Tibial artery (tissue), 4 donors: Measurements from ENCODE around the gene PLXNA2.

Source experiments
- DNase-seq, 2 donors: peaks; one replicate each; pipeline ENCODE4 v3.0.0-alpha.2; 2019
- H3K27ac ChIP-seq, 2 donors: fragments of 200-600 bp; sonication (generic) in 1 of 2; 1 replicate in 1 of 2; 2 replicates in 1 of 2; pipeline ENCODE4 v1.5.1; 2018 to 2019; ENCODE audit warnings: mild to moderate bottlenecking in 1 of 2
- H3K27me3 ChIP-seq, 2 donors: fragments of 200-600 bp; sonication (generic) in 1 of 2; one replicate each; pipeline versions ENCODE4 v1.5.1 to v1.6.0; 2016 to 2019
- H3K36me3 ChIP-seq, 3 donors: fragments of 200-600 bp; sonication (generic) in 2 of 3; one replicate each; pipeline ENCODE4 v1.5.1; 2016 to 2019; ENCODE audit warnings: mild to moderate bottlenecking in 2 of 3
- H3K4me1 ChIP-seq, 4 donors: fragments of 200-600 bp; sonication (generic) in 2 of 4; 1 replicate in 3 of 4; 2 replicates in 1 of 4; pipeline ENCODE4 v1.5.1; 2016 to 2019
- H3K4me3 ChIP-seq, 2 donors: fragments of 200-600 bp; sonication (generic) in 1 of 2; 1 replicate in 1 of 2; 2 replicates in 1 of 2; pipeline ENCODE4 v1.5.1; 2018 to 2019; ENCODE audit warnings: mild to moderate bottlenecking in 2 of 2
- H3K9me3 ChIP-seq, 3 donors: fragments of 200-600 bp; sonication (generic) in 1 of 3; one replicate each; pipeline ENCODE4 v1.5.1; 2016 to 2019
- CTCF ChIP-seq, 2 experiments: fragments of 200-600 bp in 1 of 2; fragments of 450-650 bp in 1 of 2; IDR thresholded peaks; one replicate each; pipeline ENCODE4 v1.5.1; 2017 to 2019; ENCODE audit warnings: antibody characterized with exemption in 2 of 2, mild to moderate bottlenecking in 1 of 2, moderate library complexity in 1 of 2
- intact Hi-C: fragments of 100-400 bp; cut with DNase I; formaldehyde crosslinking; loops from one replicate; pipeline ENCODE4 v1.15.0; 2023; ENCODE audit warnings: low total_unique reads

PLXNA2 gene

GRCh38 chr1:208243967-208244916, at the start of gene PLXNA2:
Gene PLXNA2, minus strand, starts transcription at chr1:208244384. Its CDS starts 26,462 bp downstream, at chr1:208217922.
- H3K9me3 ChIP-seq: no peaks in the 10 kb centered on the region
- TF ChIP-seq CTCF (IDR thresholded peaks at IDR 0.05): no peak
- peaks cover 0 to 66% (median 55%) of the 10 kb centered on the region in 4 donors for H3K4me1 ChIP-seq
- H3K36me3 ChIP-seq: no peaks in the 10 kb centered on the region
- peak within 1 kb of the TSS; percentile 86 to 89 for H3K27ac ChIP-seq
- no peaks in the 10 kb centered on the region for H3K27me3 ChIP-seq
- intact Hi-C loops: loop anchor here (2.0 to 10.0 kb wide), 4 partner anchors 42 to 359 kb away; no protein-coding TSS in a partner anchor
- DNase-seq: peak; percentile 77 to 91
- H3K4me3 ChIP-seq: peak within 1 kb of the TSS; percentile 89 to 94

- H3K27ac ChIP-seq: no peak overlapping the region
- H3K36me3 ChIP-seq: no peaks in the 10 kb centered on the region
- no peak for TF ChIP-seq CTCF (IDR thresholded peaks at IDR 0.05)
- H3K4me1 ChIP-seq: no peaks in the 10 kb centered on the region
- H3K4me3 ChIP-seq: no peak overlapping the region
- intact Hi-C loops: no loop called here
- DNase-seq: no peak
- H3K9me3 ChIP-seq: no peaks in the 10 kb centered on the region
- no peaks in the 10 kb centered on the region for H3K27me3 ChIP-seq
Observed at GRCh38 chr1:208292908-208293307, 48.7 kb upstream of the PLXNA2 start.

- no peak for TF ChIP-seq CTCF (IDR thresholded peaks at IDR 0.05)
- H3K27ac ChIP-seq: no peak overlapping the region
- H3K27me3 ChIP-seq: no peaks in the 10 kb centered on the region
- intact Hi-C loops: no loop called here
- H3K4me3 ChIP-seq: no peak overlapping the region
- no peaks in the 10 kb centered on the region for H3K4me1 ChIP-seq
- H3K9me3 ChIP-seq: no peaks in the 10 kb centered on the region
- no peak for DNase-seq
- no peaks in the 10 kb centered on the region for H3K36me3 ChIP-seq
Observed at GRCh38 chr1:208291923-208292711, 47.9 kb upstream of the PLXNA2 start.

- Histone ChIP-seq H3K4me3 (no peak overlapping the region), H3K4me1 (no peaks in the 10 kb centered on the region), H3K36me3 (no peaks in the 10 kb centered on the region), H3K27ac (no peak overlapping the region), H3K27me3 (no peaks in the 10 kb centered on the region), H3K9me3 (no peaks in the 10 kb centered on the region)
- no peak for TF ChIP-seq CTCF (IDR thresholded peaks at IDR 0.05)
- DNase-seq: no peak
- intact Hi-C loops: no loop called here
Observed at GRCh38 chr1:208291129-208291528, 46.9 kb upstream of the PLXNA2 start.

GRCh38 chr1:208289716-208290115, 45.5 kb upstream of the PLXNA2 start:
- Histone ChIP-seq H3K27ac (no peak overlapping the region), H3K27me3 (no peaks in the 10 kb centered on the region), H3K4me1 (no peaks in the 10 kb centered on the region), H3K4me3 (no peak overlapping the region), H3K9me3 (no peaks in the 10 kb centered on the region), H3K36me3 (no peaks in the 10 kb centered on the region)
- no peak for DNase-seq
- no peak for TF ChIP-seq CTCF (IDR thresholded peaks at IDR 0.05)
- intact Hi-C loops: no loop called here
